ENCODE results near the gene TERC.

GRCh38 chr3:169758359-169758994, 6.4 kb downstream of the TERC start:
- TF ChIP-seq CTCF (IDR thresholded peaks at IDR 0.05) (no peak), POLR2A (IDR thresholded peaks at IDR 0.05) (no peak)

Data from testis (tissue), 2 donors.